Gastrocnemius medialis (tissue), 4 donors: ENCODE measurements around the gene CHST15.

ENCODE experiments used
- CTCF ChIP-seq, 5 experiments: fragments of 450-650 bp in 3 of 5; fragments of 200-600 bp in 2 of 5; sonication (generic) in 2 of 5; IDR thresholded peaks in 4 of 5; conservative IDR thresholded peaks in 1 of 5; 1 replicate in 4 of 5; 2 replicates in 1 of 5; pipeline ENCODE4 v1.5.1; 2016 to 2019; ENCODE audit warnings: antibody characterized with exemption in 5 of 5, mild to moderate bottlenecking in 3 of 5, moderate library complexity in 3 of 5
- POLR2A ChIP-seq, 2 donors: fragments of 450-650 bp; IDR thresholded peaks; one replicate each; pipeline ENCODE4 v1.6.1; 2017; ENCODE audit warnings: antibody characterized with exemption in 2 of 2, mild to moderate bottlenecking in 2 of 2, moderate library complexity in 2 of 2

GRCh38 chr10:124105594-124105993 is 12.2 kb upstream of the CHST15 start:
- no peak for TF ChIP-seq CTCF (IDR thresholded peaks at IDR 0.05 in 4 of 5, conservative IDR thresholded peaks at IDR 0.05 in 1 of 5)
- TF ChIP-seq POLR2A (IDR thresholded peaks at IDR 0.05), result no peak
